GM12878 (cell line): ENCODE measurements around the gene DUSP7. TPM values are rescaled to one million over a fixed set of nuclear protein-coding genes. Genes with fewer than 3 reads are reported as not detected.

ENCODE experiments used
- CHD4 ChIP-seq: fragments of 200-600 bp; sonication (generic); IDR thresholded peaks from 2 replicates; pipeline ENCODE4 v1.6.1; 2016; ENCODE audit warnings: mild to moderate bottlenecking
- DPF2 ChIP-seq: fragments of 450-650 bp; IDR thresholded peaks from 2 replicates; pipeline ENCODE4 v1.6.1; 2017; ENCODE audit warnings: mild to moderate bottlenecking
- LARP7 ChIP-seq: fragments of 450-650 bp; IDR thresholded peaks from 2 replicates; pipeline ENCODE4 v1.6.1; 2017; ENCODE audit warnings: mild to moderate bottlenecking
- POLR2A ChIP-seq: IDR thresholded peaks from 2 replicates; pipeline ENCODE4 v1.6.1; 2011; ENCODE audit warnings: low read depth, mild to moderate bottlenecking, low read length
- polyA plus RNA-seq, 11 experiments: library from polyadenylated mRNA; depleted of rRNA in 4 of 11; unstranded in 6 of 11; stranded (reverse) in 5 of 11; fragments of >200 nt; fragmentation: Nextera tagmentation in 4 of 11; fragmentation: Illumina TruSeq in 1 of 11; extraction: Ambion mirVana in 4 of 11; extraction: Trizol in 1 of 11; gene quantifications; 1 replicate in 1 of 11; 2 replicates in 10 of 11; pipeline versions ENCODE4 v1.2.1 to v1.2.3, GENCODE V29; 2011 to 2016; ENCODE audit warnings: inconsistent platforms in 2 of 11, missing spikeins in 2 of 11, low read depth in 1 of 11
- total RNA-seq, 4 experiments: library from RNA; depleted of rRNA in 3 of 4; stranded (reverse); fragments of >200 nt in 3 of 4; fragmentation: Illumina TruSeq in 1 of 4; extraction: Trizol in 1 of 4; gene quantifications; 2 replicates each; pipeline versions ENCODE4 v1.2.1 to v1.2.3, GENCODE V29; 2013 to 2021
- TF ChIP-seq, protein P1 (sequence below): fragments of 450-650 bp; IDR thresholded peaks from 2 replicates; pipeline ENCODE4 v1.6.1; 2017; ENCODE audit warnings: mild to moderate bottlenecking, moderate library complexity

The DUSP7 gene
- total and polyA plus RNA-seq, 10 of the 15 experiments (the other 5 are each of a cell fraction or from before 2014, with no cell fraction given), result 0.73 to 17.0 (median 7.9) TPM

DNA sequence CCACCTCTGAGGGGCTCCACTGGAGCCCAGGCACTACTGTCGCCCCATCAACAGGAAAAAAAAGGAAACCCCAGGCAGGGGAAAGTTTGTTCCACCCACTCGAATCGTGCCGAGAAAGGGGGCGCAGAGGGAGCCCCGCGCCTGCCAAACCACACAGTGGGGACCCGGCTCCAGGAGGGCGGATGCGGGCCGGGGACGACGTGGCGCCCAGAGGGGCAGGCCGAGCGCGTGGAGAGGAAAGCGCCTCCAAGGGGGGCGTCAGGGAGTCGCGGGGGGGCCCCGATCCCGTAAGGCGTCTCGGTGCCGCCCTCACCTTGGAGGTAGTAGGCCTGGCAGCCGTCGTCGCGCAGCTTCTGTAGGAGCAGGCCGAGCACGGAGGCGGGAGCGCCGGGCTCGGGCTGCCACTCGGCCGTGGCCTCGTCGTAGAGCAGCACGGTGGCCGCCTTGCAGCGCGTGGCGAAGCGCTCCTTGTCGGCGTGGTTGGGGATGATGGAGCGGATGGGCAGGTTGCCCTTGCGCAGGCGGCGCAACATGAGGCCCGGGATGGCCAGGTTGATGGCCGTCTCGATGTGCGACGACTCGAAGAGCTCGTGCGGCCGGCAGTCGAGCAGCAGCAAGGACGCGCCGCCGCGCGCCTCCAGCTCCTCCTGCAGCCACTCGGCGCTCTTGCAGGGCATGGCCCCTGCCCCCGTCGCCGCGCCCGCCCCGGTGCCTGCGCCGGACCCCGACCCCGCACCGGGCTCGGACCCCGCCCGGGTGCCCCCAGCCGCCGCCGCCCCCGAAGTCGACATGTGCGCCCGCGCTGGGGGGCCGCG is 627 bp downstream of the DUSP7 start (continued):
- TF ChIP-seq, protein P1, sequence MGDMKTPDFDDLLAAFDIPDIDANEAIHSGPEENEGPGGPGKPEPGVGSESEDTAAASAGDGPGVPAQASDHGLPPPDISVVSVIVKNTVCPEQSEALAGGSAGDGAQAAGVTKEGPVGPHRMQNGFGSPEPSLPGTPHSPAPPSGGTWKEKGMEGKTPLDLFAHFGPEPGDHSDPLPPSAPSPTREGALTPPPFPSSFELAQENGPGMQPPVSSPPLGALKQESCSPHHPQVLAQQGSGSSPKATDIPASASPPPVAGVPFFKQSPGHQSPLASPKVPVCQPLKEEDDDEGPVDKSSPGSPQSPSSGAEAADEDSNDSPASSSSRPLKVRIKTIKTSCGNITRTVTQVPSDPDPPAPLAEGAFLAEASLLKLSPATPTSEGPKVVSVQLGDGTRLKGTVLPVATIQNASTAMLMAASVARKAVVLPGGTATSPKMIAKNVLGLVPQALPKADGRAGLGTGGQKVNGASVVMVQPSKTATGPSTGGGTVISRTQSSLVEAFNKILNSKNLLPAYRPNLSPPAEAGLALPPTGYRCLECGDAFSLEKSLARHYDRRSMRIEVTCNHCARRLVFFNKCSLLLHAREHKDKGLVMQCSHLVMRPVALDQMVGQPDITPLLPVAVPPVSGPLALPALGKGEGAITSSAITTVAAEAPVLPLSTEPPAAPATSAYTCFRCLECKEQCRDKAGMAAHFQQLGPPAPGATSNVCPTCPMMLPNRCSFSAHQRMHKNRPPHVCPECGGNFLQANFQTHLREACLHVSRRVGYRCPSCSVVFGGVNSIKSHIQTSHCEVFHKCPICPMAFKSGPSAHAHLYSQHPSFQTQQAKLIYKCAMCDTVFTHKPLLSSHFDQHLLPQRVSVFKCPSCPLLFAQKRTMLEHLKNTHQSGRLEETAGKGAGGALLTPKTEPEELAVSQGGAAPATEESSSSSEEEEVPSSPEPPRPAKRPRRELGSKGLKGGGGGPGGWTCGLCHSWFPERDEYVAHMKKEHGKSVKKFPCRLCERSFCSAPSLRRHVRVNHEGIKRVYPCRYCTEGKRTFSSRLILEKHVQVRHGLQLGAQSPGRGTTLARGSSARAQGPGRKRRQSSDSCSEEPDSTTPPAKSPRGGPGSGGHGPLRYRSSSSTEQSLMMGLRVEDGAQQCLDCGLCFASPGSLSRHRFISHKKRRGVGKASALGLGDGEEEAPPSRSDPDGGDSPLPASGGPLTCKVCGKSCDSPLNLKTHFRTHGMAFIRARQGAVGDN, result peak; percentile 84
- no peak for TF ChIP-seq CHD4
- peak; percentile 64 for TF ChIP-seq POLR2A
- peak; percentile 55; the same call in 1 of the 2 replicates for TF ChIP-seq LARP7
- TF ChIP-seq DPF2, result peak; percentile 53
